Sigmoid colon (tissue), 7 donors: Measurements from ENCODE around the gene CD93. TPM values are rescaled to one million over a fixed set of nuclear protein-coding genes. Genes with fewer than 3 reads are reported as not detected.

ENCODE experiments used
- DNase-seq: peaks from one replicate; pipeline ENCODE4 v3.0.0-alpha.2; 2019
- H3K27ac ChIP-seq, 4 donors: fragments of 200-600 bp; sonication (generic); one replicate each; pipeline ENCODE4 v1.5.1; 2016 to 2019; ENCODE audit warnings: mild to moderate bottlenecking in 1 of 4
- H3K27me3 ChIP-seq, 3 donors: fragments of 200-600 bp; sonication (generic); one replicate each; pipeline ENCODE4 v1.5.1; 2019; ENCODE audit warnings: mild to moderate bottlenecking in 1 of 3
- H3K36me3 ChIP-seq, 4 donors: fragments of 200-600 bp; sonication (generic); one replicate each; pipeline ENCODE4 v1.5.1; 2016 to 2019
- H3K4me1 ChIP-seq, 4 donors: fragments of 200-600 bp; sonication (generic); one replicate each; pipeline ENCODE4 v1.5.1; 2017 to 2019
- H3K4me3 ChIP-seq, 4 donors: fragments of 200-600 bp; sonication (generic); one replicate each; pipeline ENCODE4 v1.5.1; 2017 to 2019; ENCODE audit warnings: mild to moderate bottlenecking in 2 of 4, moderate library complexity in 1 of 4
- H3K9me3 ChIP-seq, 4 donors: fragments of 200-600 bp in 3 of 4; sonication (generic) in 3 of 4; one replicate each; pipeline versions ENCODE4 v1.5.1 to v1.6.1; 2013 to 2019
- CTCF ChIP-seq, 4 experiments: fragments of 450-650 bp in 3 of 4; fragments of 200-600 bp in 1 of 4; IDR thresholded peaks; one replicate each; pipeline ENCODE4 v1.5.1; 2016 to 2019; ENCODE audit warnings: antibody characterized with exemption in 4 of 4, mild to moderate bottlenecking in 3 of 4, moderate library complexity in 2 of 4
- EP300 ChIP-seq, 4 donors: sonication (generic); formaldehyde crosslinking; IDR thresholded peaks; one replicate each; pipeline ENCODE4 v1.6.1; 2017; ENCODE audit warnings: antibody characterized with exemption in 4 of 4
- POLR2A ChIP-seq, 2 donors: fragments of 450-650 bp; IDR thresholded peaks; one replicate each; pipeline ENCODE4 v1.6.1; 2016; ENCODE audit warnings: antibody characterized with exemption in 2 of 2, mild to moderate bottlenecking in 2 of 2, moderate library complexity in 2 of 2
- POLR2AphosphoS5 ChIP-seq, 4 donors: sonication (generic); formaldehyde crosslinking; IDR thresholded peaks; one replicate each; pipeline ENCODE4 v1.6.1; 2017; ENCODE audit warnings: antibody characterized with exemption in 4 of 4
- WGBS, 2 donors: extraction: QIAGEN DNeasy Blood & Tissue Kit; methylation state at CpG; one replicate each; pipeline ENCODE4 v1.1.7; 2013; 5-methylcytosine and 5-hydroxymethylcytosine counted together
- intact Hi-C: fragments of 100-400 bp; cut with DNase I; formaldehyde crosslinking; loops from one replicate; pipeline ENCODE4 v1.15.1; 2023
- polyA plus RNA-seq, 3 donors: library from polyadenylated mRNA; stranded (reverse); fragments of 200-250 nt; gene quantifications; one replicate each; pipeline ENCODE4 v1.2.3, GENCODE V29; 2013
- total RNA-seq, 4 donors: library from RNA; depleted of rRNA; stranded (reverse); fragments of >200 nt; gene quantifications; one replicate each; pipeline ENCODE4 v1.1.0, GENCODE V29; 2016
- donor health status: healthy with polysubstance abuse.
- donor health status: Bipolar disorder and iron deficiency.
- donor health status: healthy.

Gene CD93
- total and polyA plus RNA-seq, 7 donors, result 1.8 to 27.2 (median 14.5) TPM

GRCh38 chr20:23068283-23068682 lies 17.8 kb downstream of the CD93 start:
- intact Hi-C loops, result no loop called here
- DNase-seq, result no peak
- H3K4me1 ChIP-seq, result no peaks in the 10 kb centered on the region
- H3K9me3 ChIP-seq, result no peaks in the 10 kb centered on the region
- no peak overlapping the region for H3K27ac ChIP-seq
- no peak overlapping the region for H3K4me3 ChIP-seq
- 85 to 86% methylated on average over 1 of the region's 1 CpG for WGBS, 2 donors
- H3K27me3 ChIP-seq, result no peaks in the 10 kb centered on the region
- TF ChIP-seq EP300 (IDR thresholded peaks at IDR 0.05) (no peak), POLR2A (IDR thresholded peaks at IDR 0.05) (no peak), CTCF (IDR thresholded peaks at IDR 0.05) (no peak), POLR2AphosphoS5 (IDR thresholded peaks at IDR 0.05) (no peak)
- no peaks in the 10 kb centered on the region for H3K36me3 ChIP-seq

GRCh38 chr20:23066772-23067171 lies 19.4 kb downstream of the CD93 start:
- intact Hi-C loops, result no loop called here
- H3K27me3 ChIP-seq, result no peaks in the 10 kb centered on the region
- DNase-seq, result no peak
- 76 to 92% methylated on average over 3 of the region's 3 CpGs for WGBS, 2 donors
- no peak overlapping the region for H3K4me3 ChIP-seq
- no peaks in the 10 kb centered on the region for H3K9me3 ChIP-seq
- H3K27ac ChIP-seq, result no peak overlapping the region
- no peak for TF ChIP-seq POLR2AphosphoS5 (IDR thresholded peaks at IDR 0.05)
- TF ChIP-seq POLR2A (IDR thresholded peaks at IDR 0.05), result no peak
- no peak for TF ChIP-seq EP300 (IDR thresholded peaks at IDR 0.05)
- TF ChIP-seq CTCF (IDR thresholded peaks at IDR 0.05), result no peak
- peaks cover 0 to 12% (median 7%) of the 10 kb centered on the region in 4 donors for H3K4me1 ChIP-seq
- H3K36me3 ChIP-seq, result no peaks in the 10 kb centered on the region

- Histone ChIP-seq H3K4me3 (no peak overlapping the region), H3K27ac (no peak overlapping the region), H3K36me3 (no peaks in the 10 kb centered on the region), H3K27me3 (no peaks in the 10 kb centered on the region), H3K4me1 (peaks cover 0 to 21% (median 18%) of the 10 kb centered on the region in 4 donors), H3K9me3 (no peaks in the 10 kb centered on the region)
- intact Hi-C loops, result no loop called here
- TF ChIP-seq POLR2AphosphoS5 (IDR thresholded peaks at IDR 0.05) (no peak), CTCF (IDR thresholded peaks at IDR 0.05) (no peak)
- DNase-seq, result no peak
- 33 to 67% methylated on average over 9 of the region's 9 CpGs for whole genome bisulfite sequencing, 2 donors
Observed at GRCh38 chr20:23065266-23066201, 20.6 kb downstream of the CD93 start.

- H3K4me1 ChIP-seq, result peaks cover 0 to 21% (median 18%) of the 10 kb centered on the region in 4 donors
- no peak overlapping the region for H3K27ac ChIP-seq
- no peak for TF ChIP-seq POLR2A (IDR thresholded peaks at IDR 0.05)
- no peak for TF ChIP-seq EP300 (IDR thresholded peaks at IDR 0.05)
- no peak for TF ChIP-seq POLR2AphosphoS5 (IDR thresholded peaks at IDR 0.05)
- no peak for TF ChIP-seq CTCF (IDR thresholded peaks at IDR 0.05)
- H3K9me3 ChIP-seq, result no peaks in the 10 kb centered on the region
- WGBS, 2 donors, result 60 to 77% methylated on average over 2 of the region's 2 CpGs
- H3K36me3 ChIP-seq, result no peaks in the 10 kb centered on the region
- H3K4me3 ChIP-seq, result no peak overlapping the region
- DNase-seq, result no peak
- intact Hi-C loops, result no loop called here
- no peaks in the 10 kb centered on the region for H3K27me3 ChIP-seq
Observed at GRCh38 chr20:23063581-23063980, 22.5 kb downstream of the CD93 start.
